NCI-H510A treated with DMSO at 0.1 percent for 48 hours (cell line): ENCODE data around the gene KRTAP8-1.

ENCODE experiments used
- DNase-seq: peaks from one replicate; lab custom pipeline; 2025; lab: John Stamatoyannopoulos, UW

Gene KRTAP8-1

GRCh38 chr21:30813174-30813573 is at the start of gene KRTAP8-1:
Gene KRTAP8-1 (minus strand): TSS chr21:30813274. CDS start chr21:30813220, 54 bp downstream.
- DNase-seq = no peak

- no peak for DNase-seq
Observed at GRCh38 chr21:30847627-30848500, 34.8 kb upstream of the KRTAP8-1 start.

- no peak for DNase-seq
Observed at GRCh38 chr21:30842990-30843389, 29.9 kb upstream of the KRTAP8-1 start.

- no peak for DNase-seq
Observed at GRCh38 chr21:30839304-30839703, 26.2 kb upstream of the KRTAP8-1 start.

- DNase-seq = no peak
Observed at GRCh38 chr21:30838536-30838935, 25.5 kb upstream of the KRTAP8-1 start.

GRCh38 chr21:30831194-30831765 is 18.2 kb upstream of the KRTAP8-1 start:
- no peak for DNase-seq

GRCh38 chr21:30829659-30830058 is 16.6 kb upstream of the KRTAP8-1 start, which contains the start of gene KRTAP7-1:
Gene KRTAP7-1 (minus strand): TSS chr21:30829759. CDS start chr21:30829698, 61 bp downstream.
- DNase-seq = no peak

- no peak for DNase-seq
Observed at GRCh38 chr21:30818837-30819610, 6.0 kb upstream of the KRTAP8-1 start.

- no peak for DNase-seq
Observed at GRCh38 chr21:30800605-30801004, 12.5 kb downstream of the KRTAP8-1 start.

- DNase-seq = no peak
Observed at GRCh38 chr21:30793581-30794314, 19.3 kb downstream of the KRTAP8-1 start.

- DNase-seq = no peak
Observed at GRCh38 chr21:30779249-30779648, 33.8 kb downstream of the KRTAP8-1 start.

GRCh38 chr21:30769724-30770431 is 43.2 kb downstream of the KRTAP8-1 start:
- no peak for DNase-seq
